ENCODE results near the gene PDPN.

DNA sequence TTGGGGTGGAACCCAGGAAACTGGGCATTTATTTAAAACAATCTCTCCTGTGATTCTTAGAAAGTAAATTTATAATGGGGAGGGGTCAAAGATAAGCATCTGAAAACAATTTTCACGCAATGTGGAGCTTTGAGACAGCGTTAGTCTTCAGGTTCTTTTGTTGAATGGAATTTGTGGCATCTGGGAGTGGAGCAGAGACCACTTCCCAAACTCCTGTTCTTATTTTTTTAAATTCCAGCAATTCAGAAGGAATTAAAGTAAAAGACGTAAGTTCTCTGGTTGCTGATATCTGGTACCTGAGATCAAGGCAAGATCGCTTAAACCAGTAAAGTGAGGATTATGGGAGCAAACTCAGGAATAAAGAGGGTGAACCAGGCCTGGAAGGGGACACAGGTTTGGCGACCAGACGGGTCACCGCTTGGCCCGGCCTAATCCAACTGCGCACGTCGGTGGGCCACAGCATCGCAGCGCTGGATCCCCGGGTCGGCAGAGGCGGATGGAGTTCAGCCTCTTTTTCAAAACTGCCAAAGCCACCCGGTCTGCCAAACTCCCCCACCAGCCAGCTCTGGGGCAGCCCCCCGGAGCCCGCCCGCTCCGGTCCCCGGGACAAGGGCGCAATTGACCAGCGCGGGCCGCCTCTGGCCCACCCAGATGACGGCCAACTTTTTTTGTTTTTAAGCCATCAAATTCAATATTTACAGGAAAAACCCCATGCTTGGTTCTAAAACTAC is 754 bp upstream of the PDPN start:
- TF ChIP-seq BACH2 (CRISPR knock-in tag; IDR thresholded peaks at IDR 0.05; ENCODE audit: borderline replicate concordance) = no peak
- TF ChIP-seq GLIS3 (CRISPR knock-in tag; IDR thresholded peaks at IDR 0.05) = no peak
- no peak for TF ChIP-seq TSHZ2 (CRISPR knock-in tag; IDR thresholded peaks at IDR 0.05)
- no peak for TF ChIP-seq ZFP30 (CRISPR knock-in tag; IDR thresholded peaks at IDR 0.05)

All from SK-N-SH treated with all-trans-retinoic acid at 6 μM for 48 hours (cell line).